ENCODE measurements around the gene KIAA1328.

DNA sequence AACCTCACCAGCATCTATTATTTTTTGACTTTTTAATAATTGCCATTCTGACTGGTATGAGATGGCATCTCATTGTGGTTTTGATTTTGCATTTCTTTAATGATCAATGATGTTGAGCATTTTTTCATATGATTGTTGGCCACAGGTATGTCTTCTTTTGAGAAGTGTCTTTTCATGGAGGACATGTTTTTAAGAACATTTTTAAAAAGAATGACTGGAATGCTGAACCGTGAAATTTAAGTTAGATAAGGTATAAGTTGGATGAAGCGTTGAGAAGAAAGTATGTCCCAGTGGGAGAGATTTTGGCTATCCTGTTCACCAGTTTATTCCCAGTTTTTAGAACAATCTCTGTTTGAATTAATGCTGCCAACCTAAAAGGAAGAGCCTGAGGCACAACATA, 370.8 kb downstream of the KIAA1328 start:
- TF ChIP-seq, protein P1, sequence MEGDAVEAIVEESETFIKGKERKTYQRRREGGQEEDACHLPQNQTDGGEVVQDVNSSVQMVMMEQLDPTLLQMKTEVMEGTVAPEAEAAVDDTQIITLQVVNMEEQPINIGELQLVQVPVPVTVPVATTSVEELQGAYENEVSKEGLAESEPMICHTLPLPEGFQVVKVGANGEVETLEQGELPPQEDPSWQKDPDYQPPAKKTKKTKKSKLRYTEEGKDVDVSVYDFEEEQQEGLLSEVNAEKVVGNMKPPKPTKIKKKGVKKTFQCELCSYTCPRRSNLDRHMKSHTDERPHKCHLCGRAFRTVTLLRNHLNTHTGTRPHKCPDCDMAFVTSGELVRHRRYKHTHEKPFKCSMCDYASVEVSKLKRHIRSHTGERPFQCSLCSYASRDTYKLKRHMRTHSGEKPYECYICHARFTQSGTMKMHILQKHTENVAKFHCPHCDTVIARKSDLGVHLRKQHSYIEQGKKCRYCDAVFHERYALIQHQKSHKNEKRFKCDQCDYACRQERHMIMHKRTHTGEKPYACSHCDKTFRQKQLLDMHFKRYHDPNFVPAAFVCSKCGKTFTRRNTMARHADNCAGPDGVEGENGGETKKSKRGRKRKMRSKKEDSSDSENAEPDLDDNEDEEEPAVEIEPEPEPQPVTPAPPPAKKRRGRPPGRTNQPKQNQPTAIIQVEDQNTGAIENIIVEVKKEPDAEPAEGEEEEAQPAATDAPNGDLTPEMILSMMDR (IDR thresholded peaks at IDR 0.05), result no peak
- TF ChIP-seq POLR2A (IDR thresholded peaks at IDR 0.05), result no peak

Measured in heart left ventricle (tissue), 13 donors.